H1 (cell line): ENCODE data around the gene OSBPL5. TPM values are rescaled to one million over a fixed set of nuclear protein-coding genes. Genes with fewer than 3 reads are reported as not detected.

Source experiments
- CTCF ChIA-PET: fragments of 300-600 bp; sonication (Branson Sonifier 250); formaldehyde crosslinking; loops from one replicate; lab custom pipeline; 2021; ENCODE audit not compliant: partially characterized antibody; lab: Charles Lee
- POLR2A ChIA-PET: fragments of 300-600 bp; sonication (Branson Sonifier 250); formaldehyde crosslinking; loops from one replicate; lab custom pipeline; 2021; ENCODE audit warnings: inconsistent platforms; ENCODE audit not compliant: partially characterized antibody; lab: Charles Lee
- DNase-seq, 2 experiments: peaks; one replicate each; pipeline versions ENCODE4 v3.0.0 to v3.0.0-alpha.2; 2010 to 2022; ENCODE audit warnings: low spot score in 2 of 2, low read depth in 1 of 2, mixed read lengths in 1 of 2
- FAIRE-seq: peaks from 2 replicates; lab custom pipeline; 2011; peaks lifted over from hg19 to GRCh38; lab: Jason Lieb, UNC
- H2AFZ ChIP-seq: 2 replicates; pipeline ENCODE4 v1.8.1; 2012; ENCODE audit warnings: low read length, inconsistent platforms
- H2AK5ac ChIP-seq: 2 replicates; pipeline ENCODE4 v1.6.1; 2013; ENCODE audit warnings: low read depth, low read length
- H2BK120ac ChIP-seq: replicated peaks from 2 replicates; pipeline ENCODE3; 2013; ENCODE audit warnings: low read depth, low read length, inconsistent platforms
- H2BK12ac ChIP-seq: 2 replicates; pipeline ENCODE4 v1.6.1; 2013; ENCODE audit warnings: low read depth, low read length
- H2BK15ac ChIP-seq: 2 replicates; pipeline ENCODE4 v1.6.1; 2013; ENCODE audit warnings: low read length
- H2BK20ac ChIP-seq: 2 replicates; pipeline ENCODE4 v1.6.1; 2013; ENCODE audit warnings: low read length
- H2BK5ac ChIP-seq: 2 replicates; pipeline ENCODE4 v1.6.1; 2013; ENCODE audit warnings: low read depth, low read length
- H3K14ac ChIP-seq: 2 replicates; pipeline ENCODE4 v1.6.1; 2013; ENCODE audit warnings: inconsistent platforms; ENCODE audit not compliant: insufficient read length
- H3K18ac ChIP-seq: 2 replicates; pipeline ENCODE4 v1.6.1; 2013; ENCODE audit warnings: low read length; ENCODE audit errors: extremely low read depth
- H3K23ac ChIP-seq: 2 replicates; pipeline ENCODE4 v1.6.1; 2013; ENCODE audit warnings: inconsistent platforms; ENCODE audit not compliant: insufficient read length
- H3K23me2 ChIP-seq: 2 replicates; pipeline ENCODE4 v1.6.1; 2013; ENCODE audit warnings: low read depth, low read length
- H3K27ac ChIP-seq: 2 replicates; pipeline ENCODE4 v1.6.1; 2011; ENCODE audit warnings: low read depth, low read length, inconsistent platforms
- H3K27me3 ChIP-seq, 4 experiments: replicated peaks in 1 of 4; 1 replicate in 1 of 4; 2 replicates in 3 of 4; pipeline versions ENCODE4 v1.6.1 to v1.8.1; 2011 to 2013; ENCODE audit warnings: low read length in 3 of 4, mild to moderate bottlenecking in 3 of 4, inconsistent platforms in 2 of 4, mixed read lengths in 2 of 4, moderate library complexity in 1 of 4; ENCODE audit not compliant: control insufficient read depth in 3 of 4, insufficient read depth in 3 of 4; ENCODE audit errors: extremely low read depth in 1 of 4
- H3K36me3 ChIP-seq, 4 experiments: 2 replicates each; pipeline versions ENCODE4 v1.6.1 to v1.8.1; 2011 to 2013; ENCODE audit warnings: mild to moderate bottlenecking in 4 of 4, low read length in 3 of 4, moderate library complexity in 2 of 4, control low read depth in 1 of 4, inconsistent platforms in 1 of 4; ENCODE audit not compliant: insufficient read depth in 4 of 4, control insufficient read depth in 2 of 4
- H3K4ac ChIP-seq: replicated peaks from 2 replicates; pipeline ENCODE3; 2013; ENCODE audit warnings: low read length, low read depth, mixed read lengths, inconsistent platforms; ENCODE audit not compliant: insufficient read length
- H3K4me1 ChIP-seq, 4 experiments: replicated peaks in 1 of 4; 1 replicate in 1 of 4; 2 replicates in 3 of 4; pipeline versions ENCODE4 v1.6.1 to v1.8.1; 2011 to 2013; ENCODE audit warnings: low read length in 3 of 4, inconsistent platforms in 2 of 4, mixed read lengths in 1 of 4; ENCODE audit not compliant: insufficient read depth in 4 of 4, control insufficient read depth in 3 of 4
- H3K4me2 ChIP-seq, 2 experiments: 2 replicates each; pipeline versions ENCODE4 v1.6.1 to v1.8.1; 2011 to 2013; ENCODE audit warnings: low read depth in 2 of 2, low read length in 2 of 2, control low read depth in 1 of 2, inconsistent platforms in 1 of 2, mild to moderate bottlenecking in 1 of 2; ENCODE audit not compliant: insufficient read depth in 1 of 2
- H3K4me3 ChIP-seq, 4 experiments: fragments of 200-600, 300-600 bp in 1 of 4; sonication (generic), shearing (Covaris generic), sonication (Bioruptor Twin) in 1 of 4; 2 replicates each; pipeline versions ENCODE4 v1.5.1 to v1.8.1; 2011 to 2016; ENCODE audit warnings: low read length in 4 of 4, low read depth in 3 of 4, control low read depth in 2 of 4, inconsistent platforms in 2 of 4, mild to moderate bottlenecking in 2 of 4, mixed read lengths in 1 of 4, moderate library complexity in 1 of 4; ENCODE audit not compliant: insufficient read depth in 2 of 4; ENCODE audit errors: extremely low read depth in 1 of 4
- H3K56ac ChIP-seq: replicated peaks from 2 replicates; pipeline ENCODE3; 2013; ENCODE audit warnings: low read depth, mild to moderate bottlenecking, mixed read lengths, low read length, inconsistent platforms; ENCODE audit not compliant: insufficient read length
- H3K79me1 ChIP-seq: 2 replicates; pipeline ENCODE4 v1.6.1; 2013; ENCODE audit warnings: low read depth, low read length, control low read depth
- H3K79me2 ChIP-seq, 2 experiments: 2 replicates each; pipeline versions ENCODE4 v1.6.1 to v1.8.1; 2012 to 2013; ENCODE audit warnings: low read length in 2 of 2, mild to moderate bottlenecking in 2 of 2, inconsistent platforms in 1 of 2; ENCODE audit not compliant: insufficient read depth in 2 of 2, control insufficient read depth in 1 of 2
- H3K9ac ChIP-seq, 4 experiments: replicated peaks in 1 of 4; 1 replicate in 1 of 4; 2 replicates in 3 of 4; pipeline versions ENCODE4 v1.6.1 to v1.8.1; 2011 to 2013; ENCODE audit warnings: low read depth in 3 of 4, low read length in 3 of 4, control low read depth in 2 of 4, mild to moderate bottlenecking in 2 of 4, moderate library complexity in 2 of 4, inconsistent platforms in 1 of 4; ENCODE audit errors: extremely low read depth in 1 of 4
- H3K9me3 ChIP-seq, 2 experiments: 2 replicates each; pipeline versions ENCODE4 v1.6.1 to v1.8.1; 2012 to 2013; ENCODE audit warnings: mild to moderate bottlenecking in 2 of 2, moderate library complexity in 2 of 2, control low read depth in 1 of 2, inconsistent platforms in 1 of 2, low read depth in 1 of 2, low read length in 1 of 2, mixed read lengths in 1 of 2; ENCODE audit not compliant: insufficient read depth in 2 of 2
- H4K20me1 ChIP-seq, 2 experiments: replicated peaks in 1 of 2; 2 replicates each; pipeline versions ENCODE3 to v1.8.1; 2011 to 2013; ENCODE audit warnings: inconsistent platforms in 2 of 2, low read length in 2 of 2, mild to moderate bottlenecking in 1 of 2; ENCODE audit not compliant: insufficient read depth in 2 of 2, control insufficient read depth in 1 of 2
- H4K5ac ChIP-seq: 2 replicates; pipeline ENCODE4 v1.6.1; 2013; ENCODE audit warnings: low read length, low read depth, mixed read lengths, inconsistent platforms; ENCODE audit not compliant: insufficient read length
- H4K8ac ChIP-seq: 2 replicates; pipeline ENCODE4 v1.8.0; 2013; ENCODE audit warnings: mild to moderate bottlenecking, moderate library complexity, low read length, inconsistent platforms; ENCODE audit not compliant: insufficient read depth; ENCODE audit errors: extremely low read depth
- H4K91ac ChIP-seq: replicated peaks from 2 replicates; pipeline ENCODE3; 2013; ENCODE audit warnings: low read length, mixed read lengths, inconsistent platforms; ENCODE audit not compliant: insufficient read length
- CTBP2 ChIP-seq: IDR thresholded peaks from 2 replicates; pipeline ENCODE4 v1.7.0; 2011; ENCODE audit warnings: borderline replicate concordance, mild to moderate bottlenecking, moderate library complexity, mixed read lengths, low read length; ENCODE audit not compliant: insufficient read depth, insufficient read length
- KDM5A ChIP-seq: fragments of 200-600 bp; IDR thresholded peaks from 2 replicates; pipeline ENCODE4 v1.7.1; 2012; ENCODE audit warnings: mild to moderate bottlenecking, low read length, inconsistent platforms, mixed read lengths
- TEAD4 ChIP-seq: IDR thresholded peaks from 2 replicates; pipeline ENCODE4 v1.6.1; 2012; ENCODE audit warnings: low read depth, low read length, inconsistent platforms, mixed read lengths
- WGBS, 2 experiments: shearing (Covaris generic) in 1 of 2; methylation state at CpG; one replicate each; pipeline versions ENCODE4 v1.1.6 to v1.1.7; 2013 to 2015; ENCODE audit warnings: low lambda C conversion rate in 2 of 2, mixed read lengths in 2 of 2, inconsistent platforms in 1 of 2, low coverage in 1 of 2, missing lambda C conversion rate in 1 of 2; ENCODE audit not compliant: insufficient replicate concordance in 2 of 2, insufficient coverage in 1 of 2, insufficient read length in 1 of 2; ENCODE audit errors: extremely low coverage in 1 of 2, missing lambda C conversion rate in 1 of 2; 5-methylcytosine and 5-hydroxymethylcytosine counted together
- polyA plus RNA-seq, 7 experiments: library from polyadenylated mRNA; depleted of rRNA in 3 of 7; stranded (reverse) in 5 of 7; unstranded in 2 of 7; fragments of >200 nt in 5 of 7; fragments of 200-250 nt in 2 of 7; gene quantifications; 1 replicate in 5 of 7; 2 replicates in 1 of 7; 4 replicates in 1 of 7; pipeline versions ENCODE4 v1.2.1 to v1.2.3, GENCODE V29; 2011 to 2013; ENCODE audit warnings: missing spikeins in 2 of 7, mixed read lengths in 2 of 7
- total RNA-seq: library from RNA; stranded (reverse); fragmentation: NEBNext Ultra II Directional; extraction: Animal tissue kit (Norgen Biotek cat#: 25700); gene quantifications from 2 replicates; pipeline ENCODE4 v1.2.1, GENCODE V29; 2021

OSBPL5 gene
- total and polyA plus RNA-seq, 2 of the 8 experiments (the other 6 are each of a cell fraction or from before 2014, with no cell fraction given): 3.4 to 9.9 TPM

- FAIRE-seq (no peak), DNase-seq (no peak)
- H3K23ac ChIP-seq: no peak overlapping the region
- H3K4me3 ChIP-seq: no peak overlapping the region
- H3K56ac ChIP-seq: no peak overlapping the region
- H3K18ac ChIP-seq: no peak overlapping the region; the same call in none of the 2 replicates
- H2BK20ac ChIP-seq: no peak overlapping the region
- H2AFZ ChIP-seq: no peak overlapping the region
- H3K27ac ChIP-seq: no peak overlapping the region
- no peaks in the 10 kb centered on the region for H3K27me3 ChIP-seq
- H2BK12ac ChIP-seq: no peak overlapping the region
- H3K79me1 ChIP-seq: peaks cover 35% of the 10 kb centered on the region
- H3K4ac ChIP-seq: no peak overlapping the region
- peaks cover 41 to 53% of the 10 kb centered on the region in 2 experiments for H4K20me1 ChIP-seq
- no peak overlapping the region for H3K14ac ChIP-seq
- H3K9me3 ChIP-seq: no peaks in the 10 kb centered on the region
- H3K79me2 ChIP-seq: peaks cover 17 to 94% of the 10 kb centered on the region in 2 experiments
- H2BK15ac ChIP-seq: no peak overlapping the region
- no peak overlapping the region for H2AK5ac ChIP-seq
- H2BK5ac ChIP-seq: peak overlapping the region; percentile 0; the same call in 1 of the 2 replicates
- no peak overlapping the region; a peak in 1 of 7 replicates for H3K9ac ChIP-seq
- ChIA-PET POLR2A (interaction anchor here (0.7 to 2.3 kb wide), 5 partner anchors 8 to 38 kb away, joined by 3 to 8 read pairs (median 4); no protein-coding TSS in a partner anchor), CTCF (interaction anchor here (0.7 to 20.3 kb wide), 10 partner anchors 8 to 166 kb away, joined by 3 to 434 read pairs (median 4); no protein-coding TSS in a partner anchor)
- H3K4me1 ChIP-seq: peaks cover 0 to 13% (median 6%) of the 10 kb centered on the region in 4 experiments; a peak in 5 of 7 replicates
- WGBS, 2 experiments: 94% methylated on average over 18 of the region's 18 CpGs; no CpG with 5 or more reads in 1 of the 2 experiments
- peak overlapping the region; percentile 73 for H4K8ac ChIP-seq
- no peak overlapping the region for H4K5ac ChIP-seq
- H3K4me2 ChIP-seq: peak overlapping the region in 1 of 2 experiments; percentile 8; a peak in 1 of 4 replicates
- TF ChIP-seq TEAD4 (no peak), CTBP2 (no peak), KDM5A (no peak)
- peaks cover 0 to 23% (median 2%) of the 10 kb centered on the region in 4 experiments; a peak in 3 of 8 replicates for H3K36me3 ChIP-seq
- H4K91ac ChIP-seq: no peak overlapping the region
- H2BK120ac ChIP-seq: no peak overlapping the region
- no peaks in the 10 kb centered on the region for H3K23me2 ChIP-seq
Measured at GRCh38 chr11:3050386-3051195, 114.5 kb downstream of the OSBPL5 start.
